Keratinocyte (primary cell): ENCODE measurements around the gene ALG12. TPM values are rescaled to one million over a fixed set of nuclear protein-coding genes. Genes with fewer than 3 reads are reported as not detected.
A peak's percentile ranks its signal among the peaks of the same experiment; 100 is the strongest.

Source experiments
- DNase-seq: peaks from one replicate; pipeline ENCODE4 v3.0.0-alpha.2; 2011; ENCODE audit warnings: low read depth, missing footprints, low spot score
- FAIRE-seq: peaks from 2 replicates; lab custom pipeline; 2011; peaks lifted over from hg19 to GRCh38; lab: Jason Lieb, UNC
- H2AFZ ChIP-seq: 2 replicates; pipeline ENCODE4 v1.6.0; 2012; ENCODE audit warnings: low read length, control low read depth, inconsistent platforms; ENCODE audit not compliant: control insufficient read depth
- H3K27ac ChIP-seq: 2 replicates; pipeline ENCODE4 v1.5.1; 2011; ENCODE audit warnings: low read length; ENCODE audit not compliant: control insufficient read depth, insufficient read depth
- H3K27me3 ChIP-seq: 3 replicates; pipeline ENCODE4 v1.6.0; 2011; ENCODE audit warnings: low read length; ENCODE audit not compliant: control insufficient read depth, insufficient read depth; ENCODE audit errors: extremely low read depth
- H3K36me3 ChIP-seq, 2 experiments: 2 replicates in 1 of 2; 3 replicates in 1 of 2; pipeline ENCODE4 v1.5.1; 2011; ENCODE audit warnings: low read length in 2 of 2, mild to moderate bottlenecking in 1 of 2; ENCODE audit not compliant: control insufficient read depth in 2 of 2, insufficient read depth in 2 of 2; ENCODE audit errors: extremely low read depth in 1 of 2
- H3K4me1 ChIP-seq: 3 replicates; pipeline ENCODE4 v1.5.1; 2011; ENCODE audit warnings: low read length; ENCODE audit not compliant: control insufficient read depth, insufficient read depth; ENCODE audit errors: extremely low read depth
- H3K4me2 ChIP-seq: 3 replicates; pipeline ENCODE4 v1.6.0; 2011; ENCODE audit warnings: low read depth, low read length; ENCODE audit not compliant: control insufficient read depth, insufficient read depth; ENCODE audit errors: extremely low read depth
- H3K4me3 ChIP-seq, 3 experiments: fragments of 200-600 bp in 1 of 3; sonication (generic) in 1 of 3; 2 replicates in 2 of 3; 3 replicates in 1 of 3; pipeline ENCODE4 v1.5.1; 2011 to 2016; ENCODE audit warnings: low read length in 3 of 3, mild to moderate bottlenecking in 3 of 3, control low read depth in 2 of 3, inconsistent platforms in 1 of 3, low read depth in 1 of 3, mixed read lengths in 1 of 3, mixed run types in 1 of 3, moderate library complexity in 1 of 3; ENCODE audit not compliant: control insufficient read depth in 2 of 3, insufficient read depth in 2 of 3; ENCODE audit errors: extremely low read depth in 1 of 3
- H3K79me2 ChIP-seq: 2 replicates; pipeline ENCODE4 v1.6.0; 2012; ENCODE audit warnings: low read length; ENCODE audit not compliant: control insufficient read depth, insufficient read depth
- H3K9ac ChIP-seq: 3 replicates; pipeline ENCODE4 v1.6.0; 2011; ENCODE audit warnings: low read length; ENCODE audit not compliant: control insufficient read depth, insufficient read depth; ENCODE audit errors: extremely low read depth
- H3K9me1 ChIP-seq: 3 replicates; pipeline ENCODE4 v1.6.0; 2011; ENCODE audit warnings: low read length; ENCODE audit not compliant: control insufficient read depth, insufficient read depth; ENCODE audit errors: extremely low read depth
- H3K9me3 ChIP-seq: 2 replicates; pipeline ENCODE4 v1.5.1; 2012; ENCODE audit warnings: low read depth, low read length; ENCODE audit not compliant: control insufficient read depth
- H4K20me1 ChIP-seq: 3 replicates; pipeline ENCODE4 v1.6.0; 2011; ENCODE audit warnings: low read length; ENCODE audit not compliant: control insufficient read depth, insufficient read depth; ENCODE audit errors: extremely low read depth
- CTCF ChIP-seq, 3 experiments: IDR thresholded peaks in 1 of 3; conservative IDR thresholded peaks in 1 of 3; optimal IDR thresholded peaks in 1 of 3; 2 replicates in 2 of 3; 3 replicates in 1 of 3; pipeline versions ENCODE3 to v1.5.1; 2011; ENCODE audit warnings: low read length in 3 of 3, mild to moderate bottlenecking in 3 of 3, moderate library complexity in 2 of 3, control low read depth in 1 of 3, inconsistent platforms in 1 of 3; ENCODE audit not compliant: insufficient read depth in 2 of 3; ENCODE audit errors: extremely low read depth in 1 of 3
- EZH2 ChIP-seq: IDR thresholded peaks from one replicate; pipeline ENCODE4 v1.6.1; 2012; ENCODE audit warnings: inconsistent platforms, mild to moderate bottlenecking, low read length, moderate library complexity
- dilution Hi-C: fragments of 300-500 bp; cut with MboI; formaldehyde crosslinking; loops from one replicate; pipeline ENCODE4 v1.7.0; 2020; ENCODE audit warnings: low sequenced_read_pairs; ENCODE audit not compliant: extremely low pct_ligation_motif_present
- polyA plus RNA-seq, 5 experiments: library from polyadenylated mRNA; depleted of rRNA in 3 of 5; stranded (reverse) in 3 of 5; stranded (forward) in 1 of 5; unstranded in 1 of 5; fragments of >200 nt; gene quantifications; 1 replicate in 1 of 5; 2 replicates in 3 of 5; 3 replicates in 1 of 5; pipeline versions ENCODE4 v1.2.1 to v1.2.3, GENCODE V29; 2011 to 2012; ENCODE audit warnings: missing spikeins in 2 of 5, low read depth in 1 of 5, low replicate concordance in 1 of 5

ALG12 gene
- polyA plus RNA-seq, 1 donor (not counting 4 experiments of a cell fraction or from before 2014, with no cell fraction given): 6.3 TPM

GRCh38 chr22:49855251-49855911 lies 62.9 kb downstream of the ALG12 start:
- no peak for TF ChIP-seq CTCF (optimal IDR thresholded peaks at IDR 0.05 in 1 of 3, IDR thresholded peaks at IDR 0.05 in 1 of 3, conservative IDR thresholded peaks at IDR 0.05 in 1 of 3; ENCODE audit: extremely low read depth in 1 of 3, insufficient read depth in 2 of 3, low read length in 3 of 3)
- no peak for TF ChIP-seq EZH2
- peak overlapping the region; percentile 79 to 85 (median 80) for H3K4me3 ChIP-seq
- H3K9ac ChIP-seq: peak overlapping the region; percentile 91
- peak overlapping the region; percentile 95 for H3K4me2 ChIP-seq
- H3K79me2 ChIP-seq: peaks cover 61% of the 10 kb centered on the region
- no peaks in the 10 kb centered on the region for H3K9me3 ChIP-seq
- H3K9me1 ChIP-seq: peaks cover 7% of the 10 kb centered on the region
- H2AFZ ChIP-seq: no peak overlapping the region
- peaks cover 5% of the 10 kb centered on the region for H3K27me3 ChIP-seq
- dilution Hi-C loops: no loop called here
- peaks cover 1 to 4% of the 10 kb centered on the region in 2 experiments for H3K36me3 ChIP-seq
- DNase-seq (no peak), FAIRE-seq (peak; percentile 73)
- H3K27ac ChIP-seq: peak overlapping the region; percentile 75
- peaks cover 6% of the 10 kb centered on the region for H4K20me1 ChIP-seq
- H3K4me1 ChIP-seq: peaks cover 13% of the 10 kb centered on the region

GRCh38 chr22:49853981-49854831 lies 64.0 kb downstream of the ALG12 start:
- TF ChIP-seq CTCF (optimal IDR thresholded peaks at IDR 0.05 in 1 of 3, IDR thresholded peaks at IDR 0.05 in 1 of 3, conservative IDR thresholded peaks at IDR 0.05 in 1 of 3; ENCODE audit: extremely low read depth in 1 of 3, insufficient read depth in 2 of 3, low read length in 3 of 3) (no peak), EZH2 (no peak)
- Histone ChIP-seq H3K4me1 (peaks cover 13% of the 10 kb centered on the region), H3K36me3 (peaks cover 1 to 4% of the 10 kb centered on the region in 2 experiments), H3K9me1 (peaks cover 7% of the 10 kb centered on the region), H3K27ac (peak overlapping the region; percentile 75), H3K9ac (peak overlapping the region; percentile 91), H3K4me3 (peak overlapping the region; percentile 79 to 85 (median 80)), H3K9me3 (no peaks in the 10 kb centered on the region), H4K20me1 (peaks cover 6% of the 10 kb centered on the region), H3K4me2 (peak overlapping the region; percentile 95), H3K27me3 (peaks cover 17% of the 10 kb centered on the region), H3K79me2 (peaks cover 51% of the 10 kb centered on the region), H2AFZ (peak overlapping the region; percentile 22)
- FAIRE-seq: no peak
- dilution Hi-C loops: no loop called here
- DNase-seq: no peak
